ENCODE data around the gene UPB1.

Gene UPB1

GRCh38 chr22:24494528-24495364 lies at the start of gene UPB1:
Gene UPB1, plus strand, starts transcription at chr22:24495332. Its CDS starts 72 bp downstream, at chr22:24495404.
- DNase-seq = no peak

DNA sequence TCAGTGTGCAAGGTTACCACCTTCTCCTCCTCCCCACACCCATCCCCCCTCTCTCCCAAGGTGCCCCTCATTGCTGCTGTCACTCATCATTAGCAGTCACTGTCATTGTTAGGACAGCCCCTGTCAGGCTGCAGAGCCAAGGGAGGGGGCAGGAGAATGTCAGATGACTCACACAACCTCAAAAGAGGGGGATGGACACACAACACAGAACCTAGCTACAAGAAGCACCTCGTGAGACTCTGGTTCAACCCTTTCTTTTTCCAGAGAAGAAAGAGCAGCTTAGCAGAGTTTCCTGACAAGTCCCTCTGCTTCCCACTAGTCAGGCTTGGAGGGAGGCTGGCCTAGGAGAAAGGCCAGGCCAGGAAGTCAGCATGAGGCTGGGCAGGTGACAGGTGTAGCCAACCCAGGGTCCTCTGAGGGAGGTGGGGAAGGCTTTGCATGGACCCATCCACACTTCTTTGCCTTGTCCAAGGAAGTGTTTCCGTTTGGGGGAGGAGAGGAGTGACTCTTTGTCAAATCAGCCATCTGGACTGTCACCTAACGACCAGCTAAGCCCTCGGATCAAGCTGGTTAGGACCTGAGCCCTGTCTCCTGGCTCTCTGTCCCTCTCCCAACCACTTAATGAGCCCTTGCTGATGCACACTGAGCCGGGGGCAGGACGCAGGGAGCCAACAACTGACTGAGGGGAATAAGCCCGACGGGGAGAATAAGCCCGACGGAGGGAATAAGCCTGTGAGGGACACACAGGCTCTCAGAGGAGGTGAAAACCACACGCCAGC lies 49.5 kb upstream of the UPB1 start:
- DNase-seq = no peak

- no peak for DNase-seq
These were observed 48.9 kb upstream of the UPB1 start for GRCh38 chr22:24446260-24446611.

DNA sequence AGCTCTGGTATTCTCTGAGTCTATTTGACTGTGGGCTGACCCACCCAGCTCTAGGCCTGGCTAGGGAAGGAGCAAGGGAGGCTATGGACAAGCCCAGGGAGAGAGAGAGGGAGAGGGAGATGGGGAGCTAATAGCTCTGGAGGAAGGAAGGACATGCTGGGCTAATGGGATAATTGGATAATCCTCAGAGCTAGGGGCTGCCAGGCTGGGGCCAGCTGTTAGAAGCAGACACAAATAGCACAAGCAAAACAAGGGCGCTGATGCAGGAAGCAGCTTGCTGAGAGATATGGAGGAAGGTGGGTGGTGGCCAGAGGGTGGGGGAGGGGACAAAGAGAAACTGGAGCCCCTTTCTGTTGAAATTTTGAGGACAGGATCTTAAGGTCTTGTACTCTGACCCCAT lies 44.5 kb upstream of the UPB1 start:
- DNase-seq = peak; percentile 23

DNA sequence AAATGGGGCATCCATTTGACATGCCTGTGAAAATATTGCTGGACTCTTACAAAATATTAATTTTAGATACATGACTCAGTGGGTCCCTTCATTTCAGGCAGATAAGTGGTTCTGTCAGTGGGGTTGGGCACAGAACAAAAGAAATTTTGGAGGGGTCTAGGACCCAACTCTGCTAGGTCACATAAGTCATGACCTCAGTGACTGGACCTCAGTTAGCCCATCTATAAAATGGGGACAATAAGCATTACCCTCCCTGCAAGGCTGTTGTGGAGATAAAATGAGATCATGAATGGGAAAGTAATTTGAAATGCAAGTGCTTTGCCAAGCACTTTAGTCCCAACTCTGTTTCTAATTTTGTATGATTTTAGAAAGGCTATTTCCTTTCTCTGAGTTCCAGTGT lies 44.0 kb upstream of the UPB1 start:
- DNase-seq = no peak

- no peak for DNase-seq
These were observed 41.3 kb upstream of the UPB1 start for GRCh38 chr22:24453853-24454252.

- DNase-seq = no peak
These were observed 40.1 kb upstream of the UPB1 start for GRCh38 chr22:24455039-24455438.

DNA sequence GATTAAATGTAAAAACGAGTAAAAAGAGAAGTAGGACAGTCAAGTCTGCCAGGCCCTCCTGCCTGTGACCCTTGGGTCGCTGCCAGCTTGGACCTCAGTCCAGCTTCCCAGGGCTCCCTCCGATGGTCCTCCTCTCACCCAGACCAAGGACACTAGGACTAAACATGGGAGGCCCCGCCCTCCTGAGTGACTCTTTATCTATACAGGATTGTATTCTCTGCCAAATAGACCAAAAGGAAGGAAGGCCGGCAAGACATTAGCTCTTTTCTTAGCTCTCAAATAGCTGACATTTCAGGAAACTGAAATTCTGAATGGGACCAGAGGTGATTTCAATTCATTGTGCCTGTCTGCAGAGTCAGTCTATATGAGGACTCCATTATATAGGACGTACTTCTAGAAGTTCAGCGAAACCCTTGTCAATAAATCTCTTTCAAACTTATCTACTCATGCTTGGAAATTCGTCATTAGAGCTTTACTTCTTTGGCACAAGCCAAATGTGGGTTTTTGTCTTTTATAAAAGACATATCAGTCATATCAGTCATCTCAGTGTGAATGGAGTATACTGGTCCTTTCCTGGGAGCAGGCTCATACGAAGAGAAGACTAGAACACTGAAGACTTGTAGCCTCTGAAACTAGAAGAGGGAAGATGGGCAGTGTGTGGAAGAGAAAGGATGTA lies 39.2 kb upstream of the UPB1 start:
- no peak for DNase-seq

DNA sequence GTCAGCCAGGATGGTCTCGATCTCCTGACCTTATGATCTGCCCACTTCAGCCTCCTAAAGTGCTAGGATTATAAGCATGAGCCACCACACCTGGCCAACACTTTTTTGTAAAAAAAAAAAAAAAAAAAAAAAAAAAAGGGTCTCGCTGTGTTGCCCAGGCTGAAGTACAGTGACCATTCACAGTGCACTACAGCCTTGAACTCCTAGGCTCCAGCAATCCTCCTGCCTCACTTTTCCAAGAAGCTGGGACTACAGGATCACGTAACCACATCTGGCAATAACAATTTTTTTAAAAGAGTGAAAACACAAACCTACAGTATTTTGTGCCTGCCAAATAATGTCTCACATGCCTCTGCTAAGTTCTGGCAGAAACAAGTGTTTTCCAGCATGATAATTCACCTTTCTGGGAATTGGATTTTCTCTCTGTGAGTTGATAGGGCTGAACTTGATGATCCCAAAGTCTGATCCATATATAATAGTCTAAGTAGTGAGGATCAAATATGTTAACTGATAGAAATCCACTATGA lies 37.2 kb upstream of the UPB1 start:
- no peak for DNase-seq

GRCh38 chr22:24459911-24460310 lies 35.2 kb upstream of the UPB1 start:
- no peak for DNase-seq

DNA sequence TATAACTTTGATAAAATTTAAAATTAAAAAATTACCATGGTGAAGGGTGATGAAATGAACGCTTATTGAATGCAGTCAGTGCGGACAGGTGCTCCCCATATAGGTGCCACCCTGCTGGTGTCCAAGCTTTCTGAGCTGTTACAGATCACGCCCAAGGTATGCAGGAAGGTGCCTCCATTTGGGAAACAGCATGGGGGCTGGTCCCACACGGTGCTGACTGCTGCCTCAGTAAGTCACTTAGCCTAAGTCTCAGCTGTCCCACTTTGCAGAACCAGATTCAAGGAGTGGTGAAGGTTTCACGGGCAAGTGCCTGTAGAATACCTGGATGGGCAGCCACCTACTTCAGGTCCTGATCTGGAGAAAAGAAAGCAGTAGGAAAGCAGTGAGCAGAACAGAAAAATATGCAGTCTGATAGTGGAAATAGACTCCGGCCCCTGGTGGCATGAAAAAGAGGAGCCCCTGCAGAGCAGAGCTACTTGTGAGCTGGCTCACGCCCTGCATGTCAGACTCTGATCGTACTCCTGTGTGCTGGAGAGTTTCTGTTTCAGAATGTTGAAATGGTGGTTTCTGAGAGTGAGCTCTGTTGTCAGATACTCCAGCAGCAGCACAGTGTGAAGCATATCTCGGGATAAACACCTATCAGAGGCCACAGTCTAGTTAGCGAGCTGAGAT lies 34.6 kb upstream of the UPB1 start:
- no peak for DNase-seq

DNA sequence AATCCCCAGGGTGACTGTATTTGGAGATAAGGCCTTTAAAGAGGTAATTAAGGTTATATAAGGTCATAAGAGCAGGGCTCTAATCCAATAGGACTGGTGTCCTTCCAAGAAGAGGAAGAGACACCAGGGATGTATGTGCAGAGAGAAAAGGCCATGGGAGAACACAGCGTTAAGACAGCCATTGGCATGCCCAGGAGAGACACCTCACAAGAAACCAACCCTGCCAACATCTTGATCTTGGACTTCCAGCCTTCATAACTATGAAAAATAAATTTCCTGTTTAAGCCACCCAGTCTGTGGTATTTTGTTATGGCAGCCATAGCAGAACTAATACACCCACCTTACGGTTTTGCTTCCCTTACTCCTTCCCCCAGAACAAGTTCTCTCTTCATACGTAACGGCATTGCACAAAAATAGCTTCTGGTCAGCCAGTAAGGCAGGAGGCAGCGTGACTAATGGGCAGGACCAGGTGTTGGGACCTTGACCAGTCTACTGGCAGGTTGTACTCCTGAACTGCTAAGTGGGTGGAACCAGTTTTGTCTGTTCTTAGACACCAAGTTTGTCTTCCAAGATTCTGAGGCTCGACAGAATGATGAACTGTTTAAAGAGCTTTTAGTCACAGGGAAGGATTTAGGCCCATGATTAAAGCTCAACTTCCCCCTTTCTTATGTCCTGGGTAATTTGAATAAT lies 31.9 kb upstream of the UPB1 start:
- DNase-seq = no peak

- DNase-seq = no peak
These were observed 29.6 kb upstream of the UPB1 start for GRCh38 chr22:24465566-24465965.

DNA sequence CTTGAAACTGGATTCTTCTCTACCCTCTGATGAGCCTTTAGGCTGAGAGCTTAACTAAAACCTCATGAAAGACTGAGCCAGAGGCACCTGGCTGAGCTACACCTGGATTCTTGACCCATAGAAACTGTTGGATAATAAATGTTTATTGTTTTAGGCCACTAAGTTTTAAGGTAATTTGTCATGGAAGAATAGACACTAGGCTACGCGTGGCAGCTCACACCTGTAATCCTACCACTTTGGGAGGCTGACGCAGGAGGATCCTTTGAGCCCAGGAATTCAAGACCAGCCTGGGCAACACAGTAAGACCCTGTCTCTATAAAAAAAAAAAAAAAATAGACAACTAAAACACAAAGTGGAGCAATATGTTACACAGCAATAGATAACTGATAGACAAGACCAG lies 29.2 kb upstream of the UPB1 start:
- no peak for DNase-seq

- DNase-seq = no peak
These were observed 28.3 kb upstream of the UPB1 start for GRCh38 chr22:24466716-24467328.

DNA sequence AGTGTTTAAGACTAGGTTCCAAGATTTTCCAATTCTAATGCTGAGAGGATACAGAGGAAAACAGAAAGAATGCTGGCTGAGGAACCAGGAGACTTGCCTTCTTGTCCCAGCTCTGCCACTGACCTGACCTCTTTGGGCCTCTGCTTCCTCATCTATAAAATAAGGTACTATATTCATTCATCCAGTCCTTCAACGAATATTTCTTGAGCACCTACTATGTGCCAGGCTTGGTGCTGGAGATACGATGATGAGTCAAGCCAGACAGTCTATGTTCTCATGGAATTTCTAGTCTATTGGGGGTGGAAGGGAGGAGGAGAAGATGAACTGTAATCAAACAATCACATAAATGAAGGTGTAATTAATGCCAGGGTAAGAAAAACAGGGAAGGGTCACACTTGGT lies 27.8 kb upstream of the UPB1 start:
- DNase-seq = no peak

DNA sequence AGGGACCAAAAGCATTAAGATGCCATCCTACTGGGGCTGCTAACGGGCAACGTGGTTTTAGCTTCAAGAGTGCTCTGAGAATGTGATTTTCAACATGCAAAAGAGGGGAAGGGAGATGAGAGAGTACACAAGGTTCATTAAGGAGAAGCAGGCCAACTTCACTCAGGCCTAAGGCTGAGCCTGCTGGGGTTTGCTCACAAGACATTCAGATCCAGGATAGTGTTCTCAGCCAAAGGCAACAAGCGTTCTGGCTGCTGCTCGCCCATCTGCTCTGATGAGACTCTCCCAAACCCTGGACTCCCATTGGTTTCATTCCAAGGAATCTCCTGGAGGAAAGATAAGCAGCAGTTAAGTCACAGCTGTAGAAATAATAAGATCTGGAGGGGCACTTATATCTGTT lies 23.6 kb upstream of the UPB1 start:
- peak; percentile 78 for DNase-seq

DNA sequence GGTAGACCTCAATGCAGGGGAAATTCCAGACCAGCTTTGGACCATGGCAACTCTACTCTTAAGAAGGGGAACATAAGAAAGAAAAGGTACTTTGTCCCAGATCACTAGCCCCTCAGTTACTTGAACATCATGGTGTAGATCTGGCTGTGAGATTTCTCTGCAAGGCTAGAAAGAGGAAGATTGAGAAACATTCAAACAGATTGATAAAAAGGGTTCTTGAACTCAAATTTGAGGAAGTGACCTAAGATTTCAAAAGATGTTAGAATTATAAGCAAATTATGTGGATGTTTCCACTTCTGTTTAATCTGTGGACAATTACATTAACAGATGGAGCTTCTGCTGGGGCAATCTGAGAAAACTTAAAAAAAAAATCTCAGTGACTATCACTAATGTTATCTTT lies 21.8 kb upstream of the UPB1 start:
- DNase-seq = no peak

DNA sequence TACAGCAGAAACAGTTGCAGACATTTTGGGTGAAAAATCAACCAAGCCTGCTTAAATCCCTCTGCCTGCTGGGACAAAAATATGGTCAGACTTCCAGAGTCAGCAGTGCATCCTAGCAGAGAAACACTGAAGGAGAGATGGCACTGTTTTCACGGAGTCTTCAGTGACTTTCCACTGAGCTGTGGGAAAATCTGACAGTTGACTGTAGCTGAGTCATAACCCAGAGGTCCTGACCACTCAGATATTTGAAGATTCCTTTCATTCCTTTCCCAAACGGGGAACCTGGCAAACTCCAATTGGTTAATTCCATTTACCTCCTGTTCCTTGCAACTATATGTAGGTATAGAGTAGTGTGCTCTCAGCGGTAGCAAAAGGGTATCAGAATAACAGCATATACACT lies 20.9 kb upstream of the UPB1 start:
- no peak for DNase-seq

DNA sequence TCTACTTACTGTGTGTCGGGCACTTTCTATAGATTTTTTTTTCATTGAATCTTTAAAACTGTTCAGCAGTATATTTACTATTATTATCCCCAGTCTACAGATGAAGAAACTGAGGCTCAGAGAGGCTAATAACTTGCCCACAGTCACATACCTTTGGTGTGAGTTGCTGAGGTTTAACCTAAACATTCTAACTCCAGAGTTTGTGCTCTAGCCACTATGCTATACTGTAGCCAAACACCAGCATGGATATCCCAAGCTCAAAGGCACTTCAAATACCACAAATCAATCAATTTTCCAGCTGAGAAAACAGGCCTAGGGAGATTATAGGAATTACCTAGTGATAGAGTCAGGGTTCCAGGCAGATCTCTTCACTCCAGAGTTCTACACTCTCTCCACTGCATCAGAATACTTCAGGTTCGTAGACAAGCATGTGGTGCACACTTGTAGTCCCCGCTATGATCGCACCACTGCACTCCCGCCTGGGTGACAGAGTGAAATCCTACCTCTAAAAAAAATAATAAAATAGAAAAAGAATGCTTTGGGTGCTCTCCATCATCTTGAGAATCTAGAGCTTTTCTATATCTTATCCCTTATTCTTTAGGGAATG lies 20.4 kb upstream of the UPB1 start:
- DNase-seq = no peak

DNA sequence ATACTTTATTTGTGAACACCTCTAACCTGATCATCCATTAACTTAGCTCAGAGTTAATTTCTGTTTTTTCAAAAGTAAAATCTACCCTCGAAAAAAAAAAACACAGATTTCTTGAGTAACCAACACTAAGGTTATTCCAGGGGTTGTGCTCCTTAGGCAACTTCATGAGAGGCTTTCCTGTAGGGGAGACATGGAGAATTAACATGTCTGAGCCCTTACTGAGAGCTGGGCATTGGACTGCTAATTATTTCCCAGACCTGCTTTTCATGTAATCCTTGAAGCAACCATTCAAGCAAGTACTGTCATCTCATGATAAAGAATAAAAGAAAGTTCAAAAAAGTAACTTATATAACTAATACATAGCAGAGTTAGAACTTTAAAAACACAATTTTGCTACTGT lies 13.5 kb upstream of the UPB1 start:
- DNase-seq = no peak

- peak; percentile 41 for DNase-seq
These were observed 12.6 kb upstream of the UPB1 start for GRCh38 chr22:24482575-24482974.

All from NCI-H446 treated with DMSO at 0.1 percent for 48 hours (cell line).